ENCODE data around the gene UBAP2L.
A peak's percentile ranks its signal among the peaks of the same experiment; 100 is the strongest.

- TF ChIP-seq POLR2A (IDR thresholded peaks at IDR 0.05; ENCODE audit: low read depth, low read length) = no peak
- TF ChIP-seq SMC3 (IDR thresholded peaks at IDR 0.05; ENCODE audit: borderline replicate concordance, low read length) = peak; percentile 63; the same call in 1 of the 2 replicates
- no peak for TF ChIP-seq JUNB (IDR thresholded peaks at IDR 0.05)
- peak; percentile 61 to 71 (median 67) for TF ChIP-seq CTCF (IDR thresholded peaks at IDR 0.05 in 2 of 3, conservative IDR thresholded peaks at IDR 0.05 in 1 of 3; ENCODE audit: control insufficient read depth in 2 of 3, extremely low read depth in 1 of 3, insufficient read depth in 1 of 3, low read depth in 3 of 3, low read length in 3 of 3)
- no peak for TF ChIP-seq TAF1 (IDR thresholded peaks at IDR 0.05; ENCODE audit: borderline replicate concordance, low read depth, low read length)
- no peak for TF ChIP-seq HDAC2 (IDR thresholded peaks at IDR 0.05)
- TF ChIP-seq ASH2L (IDR thresholded peaks at IDR 0.05; ENCODE audit: borderline replicate concordance, low read depth) = no peak
- no peak for TF ChIP-seq FOXK2 (IDR thresholded peaks at IDR 0.05)
- no peak for TF ChIP-seq EZH2 (IDR thresholded peaks at IDR 0.05; ENCODE audit: borderline replicate concordance, control insufficient read depth, low read depth, low read length)
- TF ChIP-seq FOS (IDR thresholded peaks at IDR 0.05; ENCODE audit: borderline replicate concordance, extremely low read depth, insufficient read length) = no peak
- no peak for TF ChIP-seq MAX (IDR thresholded peaks at IDR 0.05; ENCODE audit: low read depth, low read length)
- no peak for TF ChIP-seq RAD51 (IDR thresholded peaks at IDR 0.05)
- no peak for TF ChIP-seq MYC (IDR thresholded peaks at IDR 0.05; ENCODE audit: insufficient read depth, insufficient read length, insufficient replicate concordance, low read length, severe bottlenecking)
- TF ChIP-seq CHD2 (IDR thresholded peaks at IDR 0.05; ENCODE audit: borderline replicate concordance, low read depth, low read length) = no peak
These were observed 21.8 kb upstream of the UBAP2L start for GRCh38 chr1:154198756-154199562.
